Esophagus mucosa (tissue), 1 donor: Measurements from ENCODE around the gene CBX4. TPM values are rescaled to one million over a fixed set of nuclear protein-coding genes. Genes with fewer than 3 reads are reported as not detected.
A peak's percentile ranks its signal among the peaks of the same experiment; 100 is the strongest.

Source experiments
- ATAC-seq: fragments of 200-7000 bp; cut with Tn5 transposase; one replicate; pipeline ENCODE4 v1.9.1; 2020
- total RNA-seq: library from RNA; stranded (reverse); gene quantifications from one replicate; pipeline ENCODE4 v1.2.4, GENCODE V29; 2023
- donor health status: DM: yes; HTN: yes; CAD: no.

Gene CBX4
- total RNA-seq, 1 donor from 2014 or later = 25.2 TPM

DNA sequence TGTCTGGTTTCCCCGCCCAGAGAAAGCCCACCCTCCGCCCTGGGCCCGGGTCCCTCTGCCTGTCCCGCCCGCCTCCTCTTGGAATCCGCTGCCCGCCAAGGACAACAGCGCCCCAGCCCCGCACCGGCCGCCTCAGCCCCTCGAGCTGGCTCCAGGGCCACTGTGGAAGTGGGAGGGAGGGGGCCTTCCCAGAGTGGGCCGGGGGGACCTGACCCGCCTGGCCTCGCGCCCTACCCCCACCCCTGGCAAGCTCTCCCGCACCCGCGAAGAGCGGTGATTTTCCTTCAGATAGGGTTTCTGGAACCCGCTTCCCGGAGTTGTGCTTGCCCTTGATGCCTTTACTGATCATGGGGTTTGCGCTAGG is 40.1 kb downstream of the CBX4 start:
- no peak for ATAC-seq

DNA sequence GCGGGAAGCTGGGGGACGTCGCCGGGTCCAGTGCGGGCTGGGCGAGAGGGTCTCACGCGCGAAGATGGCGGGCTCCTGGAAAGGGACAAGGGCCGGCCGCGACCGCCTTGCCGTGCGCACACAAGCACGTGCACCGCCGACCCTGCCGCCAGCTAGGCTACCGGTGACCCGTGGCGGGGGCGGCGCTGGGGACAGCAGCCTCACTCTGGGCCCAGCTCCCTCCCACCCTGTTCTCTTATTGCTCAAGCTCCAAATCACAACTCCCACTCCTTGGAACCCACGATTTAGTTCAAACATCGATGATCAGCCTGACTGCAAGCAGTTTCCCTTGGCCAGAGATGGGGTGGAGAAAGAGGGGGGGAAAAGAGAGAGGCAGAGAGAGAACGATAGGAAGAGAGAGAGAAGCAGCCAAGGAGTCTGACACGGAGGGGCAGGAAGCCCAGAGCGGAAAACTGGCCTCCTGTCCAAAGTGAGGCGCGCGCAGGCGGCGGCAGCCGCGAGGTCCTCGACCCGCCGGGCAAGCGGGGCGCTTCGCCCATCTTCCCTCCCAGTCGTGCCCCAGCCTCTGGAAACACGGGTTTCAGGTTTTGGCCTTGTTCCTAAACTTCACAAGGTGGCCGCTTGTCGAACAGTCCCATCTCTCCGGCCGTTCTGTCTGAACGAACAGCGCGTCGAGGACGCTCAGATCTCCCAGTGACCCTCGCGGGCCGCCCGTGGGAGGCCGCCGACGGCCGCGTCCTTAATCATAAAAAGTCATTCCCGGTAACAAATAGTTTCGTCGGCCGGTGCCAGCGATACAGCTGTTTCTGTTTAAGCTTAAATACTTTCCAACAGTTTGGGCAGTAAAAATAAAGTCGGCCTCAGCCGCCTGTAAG is 40.7 kb downstream of the CBX4 start:
- no peak for ATAC-seq

DNA sequence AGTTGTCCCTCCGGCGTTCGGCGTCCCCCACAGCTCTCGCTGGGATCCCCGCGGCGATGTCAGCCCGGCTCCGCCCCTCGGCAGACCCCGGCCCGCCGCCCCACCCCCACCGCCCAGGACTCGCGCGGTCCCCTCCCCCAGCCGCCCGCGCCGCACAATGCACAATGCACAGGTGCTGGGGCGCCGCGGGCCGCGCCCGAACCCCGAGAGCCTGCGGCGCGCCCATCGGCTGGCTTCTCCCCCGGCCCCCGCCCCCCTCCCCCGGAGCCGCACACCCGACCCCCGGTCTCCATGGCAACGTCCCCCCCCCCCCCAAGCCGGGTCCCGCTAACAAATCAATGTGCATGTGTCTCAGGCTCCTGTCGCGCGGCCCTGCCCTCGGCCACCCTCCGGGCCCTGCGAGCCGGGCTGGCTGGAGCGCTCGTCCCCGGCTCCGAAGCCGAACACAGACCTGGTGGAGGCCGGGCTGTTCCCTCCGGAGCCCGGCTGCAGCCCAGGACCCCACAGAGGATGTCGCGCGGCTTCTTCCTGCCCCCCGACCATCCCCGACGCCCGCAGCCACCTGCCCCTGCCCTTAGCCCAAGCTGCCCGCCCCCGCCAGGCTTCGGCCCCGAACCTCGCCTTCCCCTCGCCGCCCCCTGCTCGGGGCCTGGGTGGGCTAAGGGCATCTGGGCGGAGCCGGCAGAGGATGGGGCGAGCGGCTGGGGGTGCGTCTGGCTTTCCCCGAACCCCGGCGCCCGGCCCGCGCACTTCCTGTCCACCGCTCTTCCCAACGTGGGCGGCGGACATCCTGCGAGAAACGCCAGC is 41.5 kb downstream of the CBX4 start:
- ATAC-seq = peak; percentile 30

DNA sequence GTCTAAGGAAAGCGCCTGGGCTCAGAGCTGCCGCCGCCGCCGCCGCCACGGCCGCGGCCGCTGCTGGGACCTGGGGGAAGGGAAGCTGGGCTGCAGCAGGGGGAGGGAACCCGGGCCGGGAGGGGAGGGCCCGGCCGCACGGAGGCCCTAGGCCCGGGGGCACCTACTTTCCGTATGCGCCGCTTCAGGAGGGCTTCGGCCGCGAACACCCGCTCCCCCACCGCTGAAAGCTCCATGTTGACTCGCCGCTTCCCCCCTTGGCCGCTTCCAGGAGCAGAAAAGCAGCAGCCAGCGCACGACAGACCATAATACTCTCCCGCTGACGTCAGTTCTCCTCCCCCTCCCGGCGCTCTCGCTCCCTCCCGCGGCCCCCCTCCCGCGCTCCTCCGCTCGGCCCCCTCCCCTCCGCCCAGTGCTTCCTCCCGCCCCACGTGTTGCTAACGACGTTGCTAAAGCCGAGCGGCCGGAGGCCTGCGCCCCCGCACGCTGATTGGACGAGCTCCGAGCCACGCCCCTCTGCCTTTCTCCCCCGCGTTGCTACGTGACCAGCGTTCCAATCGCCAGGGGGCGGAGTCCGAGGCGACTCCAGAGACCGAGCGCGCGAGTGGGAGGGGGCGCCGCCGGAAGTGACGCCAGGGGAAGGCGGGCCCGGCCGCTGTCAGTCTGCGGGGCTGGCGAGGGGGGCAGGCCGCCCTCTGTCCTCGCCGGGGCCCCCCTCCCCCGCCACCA is 42.3 kb downstream of the CBX4 start, which contains the start of gene CBX8:
TSS of gene CBX8 (minus strand) at position 315 of the 729 bp plus-strand sequence. CDS start at position 236, 79 bp downstream.
- ATAC-seq = peak; percentile 92

DNA sequence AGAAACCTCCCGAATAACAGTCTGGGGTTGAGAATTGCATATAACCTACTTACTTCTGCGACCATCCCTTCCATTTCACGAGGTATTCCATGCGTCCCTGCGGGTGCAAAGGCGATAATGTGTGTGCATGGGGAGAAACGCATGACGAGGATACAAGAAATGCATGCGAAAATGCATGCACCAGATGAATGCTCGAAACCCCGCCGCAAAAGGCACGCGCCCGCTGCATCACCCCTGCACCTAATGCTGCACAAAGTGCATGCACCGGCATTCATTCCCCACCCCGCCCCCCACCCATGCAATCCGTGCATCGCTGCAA is 42.8 kb downstream of the CBX4 start:
- ATAC-seq = no peak

DNA sequence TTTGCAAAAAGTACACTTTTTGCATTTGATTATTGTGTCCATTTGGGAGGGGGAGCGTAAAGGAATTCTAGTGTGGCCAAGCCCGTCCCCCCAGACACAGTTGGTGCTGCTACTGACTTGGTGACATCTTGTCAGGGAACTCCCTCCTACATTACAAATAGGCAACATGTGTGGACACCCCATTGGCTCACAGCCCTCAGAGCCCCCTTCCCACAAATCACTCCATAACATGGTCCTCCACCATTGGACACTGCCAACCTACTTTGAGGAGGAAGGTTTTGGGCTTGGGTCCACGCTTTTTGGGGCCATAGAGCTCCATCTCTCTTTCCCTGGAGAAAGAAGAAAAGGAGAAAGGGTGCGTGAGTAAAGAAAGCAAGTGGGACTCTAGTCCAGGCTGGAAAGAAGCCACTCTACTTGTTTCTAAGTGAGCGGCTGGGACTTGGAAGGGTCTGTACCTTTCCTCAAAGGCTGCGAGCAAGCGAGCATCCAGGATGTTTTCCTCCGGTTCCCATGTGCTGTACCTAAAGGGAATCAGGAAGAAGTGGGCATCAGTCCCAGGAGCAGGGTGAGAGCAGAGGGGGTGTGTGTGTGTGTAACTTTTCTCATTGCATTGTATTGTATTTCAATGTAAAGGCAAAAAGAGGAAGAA is 43.3 kb downstream of the CBX4 start:
- ATAC-seq = no peak

DNA sequence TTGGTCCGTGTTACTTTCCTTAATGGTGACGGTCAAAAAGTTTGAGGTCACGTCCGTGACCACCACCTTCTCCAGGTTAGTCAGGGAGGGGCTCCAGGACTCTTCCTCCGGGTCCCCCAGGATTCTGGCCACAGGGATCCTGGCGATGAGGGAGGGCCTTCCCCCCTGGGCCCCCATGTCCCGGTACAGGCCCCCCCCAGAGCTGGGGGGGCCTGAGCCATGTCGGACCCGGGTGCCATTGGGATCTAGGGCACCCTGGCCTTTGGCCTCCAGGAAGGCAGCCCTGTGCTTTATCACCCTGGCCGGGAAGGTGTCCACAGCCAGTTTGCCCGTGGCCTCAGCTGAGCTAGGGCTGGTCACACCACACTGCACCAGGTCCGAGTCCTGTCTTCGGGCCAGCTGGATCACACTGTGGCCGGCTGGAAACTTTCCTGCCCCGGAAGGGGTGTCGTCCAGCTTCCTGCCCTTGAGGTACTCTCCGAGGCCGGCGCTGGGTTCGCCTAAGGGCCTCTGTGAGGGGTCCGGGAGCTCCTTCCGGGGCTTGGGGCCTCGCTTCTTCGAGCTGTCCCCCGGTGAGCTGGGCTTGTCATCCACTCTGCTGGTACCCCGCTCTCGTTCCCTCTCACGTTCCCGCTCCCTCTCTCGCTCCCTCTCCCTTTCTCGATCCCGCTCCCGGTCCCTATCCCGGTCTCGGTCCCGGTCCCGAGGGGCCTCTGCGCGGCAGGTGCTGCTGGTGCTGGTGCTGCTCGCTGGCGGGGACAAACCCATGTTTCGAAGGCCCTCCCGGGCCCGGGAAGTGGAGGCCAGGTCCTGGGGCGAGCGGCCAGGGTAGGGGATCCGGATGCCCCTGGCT is 44.4 kb downstream of the CBX4 start:
- no peak for ATAC-seq

DNA sequence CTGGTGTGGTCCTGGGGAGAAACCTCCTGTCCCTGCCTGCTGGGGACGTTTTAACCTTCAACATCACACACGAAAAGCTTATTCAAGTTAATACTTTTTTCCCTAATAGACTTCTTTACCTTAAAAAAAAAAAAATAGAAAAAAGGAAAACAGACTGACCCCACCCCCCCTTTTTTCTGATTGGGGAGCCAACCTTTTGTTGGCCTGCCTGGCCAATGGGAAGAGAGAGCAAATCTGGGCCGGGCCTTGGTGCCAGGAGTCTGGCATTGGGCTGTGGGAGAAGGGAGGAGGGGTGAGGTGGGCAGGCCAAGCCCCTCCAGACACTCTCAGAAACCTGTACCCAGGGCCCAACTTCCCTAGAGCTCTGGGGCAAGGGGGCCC is 45.3 kb downstream of the CBX4 start:
- no peak for ATAC-seq

DNA sequence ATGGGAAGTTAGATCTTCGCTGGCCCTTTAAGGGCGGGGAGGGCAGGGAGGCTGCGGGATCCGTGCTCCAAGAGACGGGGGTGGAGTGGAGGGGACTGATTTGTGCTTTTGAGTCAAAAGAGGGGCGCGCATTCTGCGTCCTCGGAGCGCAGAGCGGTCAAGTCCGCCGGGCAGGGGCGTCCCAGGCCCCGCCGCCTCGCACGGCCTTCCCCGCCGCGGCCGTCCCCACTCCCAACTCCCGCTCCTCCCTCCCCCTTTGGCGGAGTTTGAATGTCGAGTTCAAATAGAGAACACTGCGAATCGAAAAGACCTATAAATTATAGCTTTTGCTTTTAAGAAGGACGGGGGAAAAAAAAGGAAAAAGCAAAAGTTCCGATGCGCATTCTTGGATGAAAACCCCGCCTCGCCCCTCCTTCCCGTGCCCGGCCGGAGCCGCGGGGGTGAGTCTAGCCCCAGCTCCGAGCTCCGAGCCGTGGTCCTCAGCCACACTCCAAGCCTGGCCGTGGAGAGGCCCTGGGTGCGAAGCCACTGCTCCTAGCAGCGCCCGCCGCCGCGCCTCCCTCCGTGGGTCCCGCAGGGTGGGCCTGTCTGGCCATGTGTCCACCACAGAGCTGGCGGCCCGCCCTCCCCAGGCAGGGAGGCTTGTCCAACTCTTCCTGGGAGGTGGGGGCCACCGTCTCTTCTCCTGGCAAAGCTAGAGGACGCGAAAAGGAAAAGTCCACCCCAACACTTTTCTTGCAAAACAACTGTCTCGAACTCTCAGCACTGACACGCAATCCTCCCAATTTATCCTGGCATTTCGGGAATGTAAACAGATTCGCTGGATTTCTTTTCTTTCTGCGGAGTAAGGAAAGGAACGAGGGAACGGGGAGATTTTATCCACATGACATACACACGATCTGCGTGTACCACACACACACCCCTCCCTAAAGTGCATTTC is 46.0 kb downstream of the CBX4 start:
- no peak for ATAC-seq

DNA sequence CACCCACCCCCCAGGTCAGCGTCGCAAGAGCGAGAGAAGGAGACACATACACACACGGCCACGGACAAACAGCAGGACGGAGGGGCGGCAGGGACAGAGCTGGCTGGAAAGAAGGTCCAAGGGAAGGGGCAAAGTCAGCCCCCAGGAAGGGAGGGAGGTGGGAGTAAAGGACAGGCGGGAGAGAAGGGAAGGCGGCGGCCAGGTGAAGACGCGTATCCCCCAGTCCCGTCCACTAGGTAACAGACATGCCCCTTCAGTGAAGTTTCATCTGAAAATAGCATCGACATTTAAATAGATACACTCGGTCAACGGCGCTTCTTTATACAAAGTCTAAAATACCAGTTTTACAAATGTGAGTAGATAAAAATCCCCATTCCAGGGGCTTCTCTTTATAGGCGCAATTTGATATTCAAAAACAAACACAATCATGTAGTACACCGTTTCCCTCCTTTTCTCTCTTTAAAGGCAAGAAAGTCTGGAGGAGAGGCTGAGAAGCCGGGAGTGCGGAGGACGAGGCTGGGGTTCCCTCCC is 46.8 kb downstream of the CBX4 start:
- ATAC-seq = no peak

DNA sequence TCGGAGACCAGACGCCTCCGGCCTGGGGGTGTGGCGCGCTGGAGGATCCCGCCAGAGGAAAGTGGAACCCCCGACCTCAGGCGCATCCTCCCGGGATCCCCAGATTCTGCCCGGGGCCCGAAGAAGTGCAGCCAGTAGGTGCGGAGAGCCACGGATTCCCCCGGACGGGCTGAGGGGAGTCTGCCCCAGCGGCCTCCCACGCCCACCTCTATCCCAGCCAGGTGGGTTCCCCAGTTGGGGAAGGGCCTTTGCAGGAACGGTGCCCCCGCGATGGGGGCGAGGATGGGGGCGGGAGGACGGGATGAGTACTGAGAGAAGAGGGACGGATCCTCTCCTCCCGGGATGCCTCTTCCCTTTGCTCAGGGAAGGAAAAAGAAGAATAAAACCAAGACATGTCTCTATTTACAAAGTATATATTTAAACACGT is 47.5 kb downstream of the CBX4 start:
- ATAC-seq = no peak

DNA sequence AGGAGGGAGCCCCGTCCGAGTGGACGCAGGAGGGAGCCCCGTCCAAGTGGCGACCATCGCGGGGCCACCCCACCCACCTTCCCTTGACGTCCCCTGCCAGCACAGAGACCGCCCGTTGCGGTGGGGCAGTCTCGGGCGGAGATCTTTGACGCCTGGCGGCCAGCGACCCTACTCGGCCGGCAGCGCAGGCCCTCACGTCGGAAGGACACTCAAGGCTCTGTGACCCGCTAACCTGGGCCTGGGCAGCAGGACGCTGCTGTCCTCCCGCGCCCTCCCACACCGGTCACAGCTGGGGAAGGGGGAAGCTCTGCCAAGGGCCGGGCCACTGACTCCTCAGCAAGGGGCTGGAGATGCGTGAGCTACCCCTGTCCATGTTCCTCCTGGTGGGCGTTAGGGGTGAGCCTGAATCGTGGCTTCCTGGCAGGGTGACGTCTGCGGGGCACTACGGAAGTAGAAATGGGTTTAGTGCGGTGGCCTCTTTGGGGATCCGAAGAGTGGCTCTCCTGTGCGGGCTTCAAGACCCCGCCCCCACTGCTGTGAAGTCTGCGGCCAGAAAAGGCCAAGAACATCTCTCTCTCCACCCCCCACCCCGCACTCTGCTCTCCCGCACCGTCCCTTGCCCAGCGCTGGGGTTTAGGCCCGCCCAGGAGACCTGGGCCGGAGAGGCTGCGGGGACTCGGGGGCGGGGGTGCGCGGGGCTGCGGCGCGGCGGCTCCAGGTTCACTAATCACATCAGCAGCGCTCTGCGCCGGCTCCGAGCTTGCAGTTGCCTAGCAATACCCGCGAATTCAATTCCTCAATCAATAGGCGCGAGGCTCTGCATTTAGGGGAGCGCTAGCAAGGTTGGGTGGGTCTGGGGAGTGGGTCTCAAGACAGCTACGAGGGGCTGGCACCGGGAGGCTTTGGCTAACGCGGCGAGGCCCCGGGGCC is 48.2 kb downstream of the CBX4 start:
- ATAC-seq = no peak

DNA sequence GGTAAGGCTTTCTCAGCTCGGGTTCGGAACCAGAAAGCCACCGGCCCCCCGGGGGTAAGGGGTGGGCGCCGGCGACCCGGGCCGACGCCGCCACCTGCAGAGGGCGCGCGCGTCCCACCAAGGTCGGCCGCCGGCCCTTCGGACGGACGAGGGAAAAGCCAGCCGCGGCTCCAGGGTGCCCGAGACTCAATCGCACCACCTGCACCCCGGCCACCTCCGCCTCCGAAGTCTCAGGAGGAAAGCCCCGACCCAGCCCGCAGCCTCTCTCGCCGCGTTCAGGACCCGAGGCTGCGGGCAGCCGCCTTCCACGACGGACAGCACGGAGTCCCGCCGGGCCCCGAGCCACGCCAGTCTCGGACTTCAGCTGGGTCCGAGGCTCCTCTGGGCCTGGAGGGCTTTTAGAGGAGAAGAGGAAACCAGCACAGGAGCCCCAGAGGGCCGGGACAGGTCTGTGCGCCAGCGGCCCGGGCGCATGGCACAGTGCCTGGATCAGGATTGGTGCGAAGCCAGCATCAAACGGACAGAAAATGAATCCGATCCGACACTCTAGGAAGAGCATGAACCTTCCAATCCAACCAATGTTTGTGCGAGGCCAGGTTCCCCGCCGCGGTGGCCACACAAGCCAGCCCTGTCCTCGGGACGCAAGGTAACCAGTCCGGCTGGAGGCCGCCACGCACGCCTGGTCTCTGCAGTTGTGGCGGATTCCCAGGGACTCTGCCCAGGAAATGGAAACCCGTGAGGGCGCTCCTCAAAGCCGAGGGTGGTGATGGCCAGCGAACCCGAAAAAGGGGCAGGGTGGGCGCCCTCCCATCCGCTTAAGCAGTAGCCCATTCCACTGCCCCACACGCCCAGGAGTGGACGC is 49.1 kb downstream of the CBX4 start:
- peak; percentile 26 for ATAC-seq

DNA sequence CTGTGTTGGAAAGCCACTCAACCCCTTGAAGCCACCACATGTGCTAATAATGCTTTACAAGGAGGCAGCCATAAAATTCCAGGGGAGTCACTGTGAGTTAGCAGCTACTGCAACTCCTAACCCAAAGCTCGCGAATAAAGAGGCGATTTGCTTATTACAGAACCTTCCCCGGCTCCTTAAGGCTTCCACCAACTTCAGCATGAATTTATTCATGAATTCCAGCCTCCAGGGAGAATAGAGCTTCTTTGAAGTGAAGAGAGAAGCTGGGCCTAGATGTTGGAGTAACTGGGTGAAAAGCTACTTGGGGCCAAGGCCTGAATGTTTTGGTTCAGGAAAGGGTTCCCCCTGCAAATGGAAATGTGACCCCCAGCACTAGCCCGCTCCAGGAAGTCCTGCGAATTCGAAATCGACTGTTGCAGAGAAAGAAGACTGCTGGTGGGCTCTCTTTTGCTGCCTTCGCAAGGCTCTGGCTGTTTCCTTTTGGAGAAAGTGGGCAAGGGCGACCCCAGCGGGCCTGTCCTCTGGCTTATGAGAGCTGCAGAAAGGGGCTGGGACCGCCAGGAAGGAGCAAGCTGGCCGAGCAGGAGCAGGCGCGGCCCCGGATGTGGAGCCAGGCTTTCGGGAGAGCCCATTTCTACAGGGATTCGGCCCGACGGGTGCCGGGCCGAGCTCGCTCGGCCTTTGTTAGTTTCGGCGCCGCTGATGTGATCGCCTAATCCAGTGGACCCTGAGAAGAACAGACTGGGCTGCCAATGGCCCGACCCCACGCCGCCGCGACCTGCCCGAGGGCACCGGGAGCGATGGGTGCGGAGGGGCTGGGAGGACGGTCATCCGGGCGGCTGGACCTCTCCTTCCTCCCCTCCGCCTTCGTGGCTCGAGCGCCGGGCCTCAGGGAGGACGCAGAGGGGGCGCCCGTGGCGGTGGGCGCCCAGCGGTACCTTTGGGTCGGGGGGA is 50.0 kb downstream of the CBX4 start:
- ATAC-seq = no peak

DNA sequence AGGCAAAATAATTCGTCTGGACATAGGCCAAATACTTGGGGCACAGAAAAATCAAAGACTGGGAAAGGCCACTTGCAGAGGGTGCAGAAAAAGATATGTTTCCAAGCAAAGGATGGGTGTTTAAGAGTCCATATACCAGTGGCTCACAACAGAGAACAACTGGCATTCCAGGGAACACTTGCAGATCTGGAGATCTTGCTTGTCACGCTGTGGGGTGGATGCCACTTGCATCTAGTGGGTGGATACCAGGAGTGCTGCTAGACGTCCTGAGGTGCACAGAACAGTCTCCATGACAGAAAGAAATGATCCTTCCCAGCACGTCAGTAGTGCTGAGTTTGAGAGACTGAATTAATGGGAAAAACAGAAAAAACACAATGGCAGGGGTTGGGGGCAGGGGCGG is 50.8 kb downstream of the CBX4 start:
- ATAC-seq = no peak

DNA sequence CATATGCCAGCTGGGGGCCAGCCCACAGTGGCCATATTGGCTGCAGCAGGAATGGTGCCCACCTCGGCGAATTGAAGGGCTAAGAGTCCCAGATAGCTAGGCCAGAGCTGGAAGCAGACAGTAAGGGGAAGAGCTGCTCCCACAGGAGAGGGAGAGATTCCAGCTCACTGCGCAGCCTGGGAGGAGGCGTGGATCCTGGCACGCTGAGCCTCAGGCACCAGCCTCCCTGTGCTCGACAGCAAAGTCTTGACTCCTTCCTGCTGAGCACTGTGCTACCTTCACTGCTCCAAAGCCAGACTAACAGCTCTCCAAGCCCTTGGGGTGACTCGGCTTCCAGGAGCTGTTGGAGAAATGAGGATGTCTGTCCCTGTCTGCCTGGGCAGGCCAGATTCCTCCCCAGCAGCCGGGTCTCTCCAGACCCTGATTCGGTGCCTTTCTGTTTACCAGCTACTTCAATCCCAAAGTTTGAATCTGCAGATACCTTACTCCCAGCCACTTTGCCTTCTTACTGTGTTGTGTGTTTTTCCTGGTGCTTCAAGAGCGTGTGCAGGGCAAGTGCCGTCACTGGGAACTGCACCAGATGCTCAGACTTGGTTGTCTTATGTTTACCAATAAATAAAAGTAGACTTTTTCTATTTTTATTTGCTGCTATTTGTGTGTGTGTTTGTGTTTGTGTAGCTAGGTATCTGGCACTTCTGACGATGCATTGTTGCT is 52.2 kb downstream of the CBX4 start:
- ATAC-seq = no peak
